ENCODE measurements around the gene STX7.

DNA sequence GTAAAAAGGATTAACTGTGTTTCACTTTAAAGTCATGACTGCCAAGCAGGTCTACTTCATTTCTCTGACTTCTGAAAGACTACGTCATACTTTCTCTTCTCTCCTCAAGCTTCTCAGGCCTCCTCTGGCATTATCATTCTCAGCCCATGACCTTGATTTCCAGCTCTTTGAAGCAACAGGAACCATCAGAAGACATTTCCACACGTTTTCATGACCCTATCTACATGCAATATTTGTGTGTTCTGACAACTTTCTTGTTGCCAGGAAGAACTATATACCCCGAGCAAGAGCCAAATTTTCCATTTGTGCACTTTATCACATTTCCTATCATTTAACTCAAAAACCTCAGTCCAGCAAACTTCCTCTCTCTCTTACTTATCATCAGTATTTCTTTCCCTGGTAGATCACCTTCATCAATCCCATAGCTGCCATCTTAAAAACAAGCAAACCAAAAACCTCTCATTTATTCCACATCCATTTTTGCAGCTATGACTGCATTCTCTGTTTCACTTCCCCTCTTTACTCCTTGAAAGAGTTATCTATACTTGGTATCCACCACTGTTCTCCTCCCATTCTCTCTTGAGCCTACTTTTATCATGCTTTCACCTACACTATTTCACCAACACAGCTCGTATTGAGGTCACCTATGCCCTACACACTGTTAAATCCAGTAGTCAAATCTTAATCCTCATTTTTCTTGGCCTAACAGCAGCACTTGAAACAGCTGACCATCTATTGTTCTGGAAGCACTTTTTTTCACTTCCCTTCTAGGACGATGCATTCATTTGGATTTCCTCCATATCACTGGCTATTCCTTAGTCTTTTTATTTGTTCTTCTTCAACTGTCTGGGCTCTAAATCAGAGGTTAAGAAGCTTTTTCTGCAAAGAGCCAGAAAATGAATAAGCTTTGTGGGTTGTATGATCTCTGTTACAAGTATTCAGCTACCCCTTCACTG lies 47.1 kb downstream of the STX7 start:
- TF ChIP-seq, protein P1, sequence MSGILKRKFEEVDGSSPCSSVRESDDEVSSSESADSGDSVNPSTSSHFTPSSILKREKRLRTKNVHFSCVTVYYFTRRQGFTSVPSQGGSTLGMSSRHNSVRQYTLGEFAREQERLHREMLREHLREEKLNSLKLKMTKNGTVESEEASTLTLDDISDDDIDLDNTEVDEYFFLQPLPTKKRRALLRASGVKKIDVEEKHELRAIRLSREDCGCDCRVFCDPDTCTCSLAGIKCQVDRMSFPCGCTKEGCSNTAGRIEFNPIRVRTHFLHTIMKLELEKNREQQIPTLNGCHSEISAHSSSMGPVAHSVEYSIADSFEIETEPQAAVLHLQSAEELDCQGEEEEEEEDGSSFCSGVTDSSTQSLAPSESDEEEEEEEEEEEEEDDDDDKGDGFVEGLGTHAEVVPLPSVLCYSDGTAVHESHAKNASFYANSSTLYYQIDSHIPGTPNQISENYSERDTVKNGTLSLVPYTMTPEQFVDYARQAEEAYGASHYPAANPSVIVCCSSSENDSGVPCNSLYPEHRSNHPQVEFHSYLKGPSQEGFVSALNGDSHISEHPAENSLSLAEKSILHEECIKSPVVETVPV (CRISPR knock-in tag; IDR thresholded peaks at IDR 0.05) = no peak
- TF ChIP-seq ISL1 (CRISPR knock-in tag; IDR thresholded peaks at IDR 0.05) = no peak
- no peak for TF ChIP-seq ESRRG (CRISPR knock-in tag; IDR thresholded peaks at IDR 0.05)
- TF ChIP-seq, protein P2, sequence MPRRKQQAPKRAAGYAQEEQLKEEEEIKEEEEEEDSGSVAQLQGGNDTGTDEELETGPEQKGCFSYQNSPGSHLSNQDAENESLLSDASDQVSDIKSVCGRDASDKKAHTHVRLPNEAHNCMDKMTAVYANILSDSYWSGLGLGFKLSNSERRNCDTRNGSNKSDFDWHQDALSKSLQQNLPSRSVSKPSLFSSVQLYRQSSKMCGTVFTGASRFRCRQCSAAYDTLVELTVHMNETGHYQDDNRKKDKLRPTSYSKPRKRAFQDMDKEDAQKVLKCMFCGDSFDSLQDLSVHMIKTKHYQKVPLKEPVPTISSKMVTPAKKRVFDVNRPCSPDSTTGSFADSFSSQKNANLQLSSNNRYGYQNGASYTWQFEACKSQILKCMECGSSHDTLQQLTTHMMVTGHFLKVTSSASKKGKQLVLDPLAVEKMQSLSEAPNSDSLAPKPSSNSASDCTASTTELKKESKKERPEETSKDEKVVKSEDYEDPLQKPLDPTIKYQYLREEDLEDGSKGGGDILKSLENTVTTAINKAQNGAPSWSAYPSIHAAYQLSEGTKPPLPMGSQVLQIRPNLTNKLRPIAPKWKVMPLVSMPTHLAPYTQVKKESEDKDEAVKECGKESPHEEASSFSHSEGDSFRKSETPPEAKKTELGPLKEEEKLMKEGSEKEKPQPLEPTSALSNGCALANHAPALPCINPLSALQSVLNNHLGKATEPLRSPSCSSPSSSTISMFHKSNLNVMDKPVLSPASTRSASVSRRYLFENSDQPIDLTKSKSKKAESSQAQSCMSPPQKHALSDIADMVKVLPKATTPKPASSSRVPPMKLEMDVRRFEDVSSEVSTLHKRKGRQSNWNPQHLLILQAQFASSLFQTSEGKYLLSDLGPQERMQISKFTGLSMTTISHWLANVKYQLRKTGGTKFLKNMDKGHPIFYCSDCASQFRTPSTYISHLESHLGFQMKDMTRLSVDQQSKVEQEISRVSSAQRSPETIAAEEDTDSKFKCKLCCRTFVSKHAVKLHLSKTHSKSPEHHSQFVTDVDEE (CRISPR knock-in tag; IDR thresholded peaks at IDR 0.05) = no peak
- TF ChIP-seq, protein P3, sequence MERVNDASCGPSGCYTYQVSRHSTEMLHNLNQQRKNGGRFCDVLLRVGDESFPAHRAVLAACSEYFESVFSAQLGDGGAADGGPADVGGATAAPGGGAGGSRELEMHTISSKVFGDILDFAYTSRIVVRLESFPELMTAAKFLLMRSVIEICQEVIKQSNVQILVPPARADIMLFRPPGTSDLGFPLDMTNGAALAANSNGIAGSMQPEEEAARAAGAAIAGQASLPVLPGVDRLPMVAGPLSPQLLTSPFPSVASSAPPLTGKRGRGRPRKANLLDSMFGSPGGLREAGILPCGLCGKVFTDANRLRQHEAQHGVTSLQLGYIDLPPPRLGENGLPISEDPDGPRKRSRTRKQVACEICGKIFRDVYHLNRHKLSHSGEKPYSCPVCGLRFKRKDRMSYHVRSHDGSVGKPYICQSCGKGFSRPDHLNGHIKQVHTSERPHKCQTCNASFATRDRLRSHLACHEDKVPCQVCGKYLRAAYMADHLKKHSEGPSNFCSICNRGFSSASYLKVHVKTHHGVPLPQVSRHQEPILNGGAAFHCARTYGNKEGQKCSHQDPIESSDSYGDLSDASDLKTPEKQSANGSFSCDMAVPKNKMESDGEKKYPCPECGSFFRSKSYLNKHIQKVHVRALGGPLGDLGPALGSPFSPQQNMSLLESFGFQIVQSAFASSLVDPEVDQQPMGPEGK (CRISPR knock-in tag; IDR thresholded peaks at IDR 0.05; ENCODE audit: borderline replicate concordance) = no peak
- no peak for TF ChIP-seq ZFP30 (CRISPR knock-in tag; IDR thresholded peaks at IDR 0.05)
- TF ChIP-seq PPARA (CRISPR knock-in tag; IDR thresholded peaks at IDR 0.05; ENCODE audit: borderline replicate concordance) = no peak
- TF ChIP-seq TCF4 (CRISPR knock-in tag; IDR thresholded peaks at IDR 0.05; ENCODE audit: borderline replicate concordance) = no peak
- TF ChIP-seq ZFP3 (CRISPR knock-in tag; IDR thresholded peaks at IDR 0.05) = no peak
- no peak for TF ChIP-seq ZNF565 (CRISPR knock-in tag; conservative IDR thresholded peaks at IDR 0.05; ENCODE audit: low read depth)
- TF ChIP-seq ZC3H10 (CRISPR knock-in tag; IDR thresholded peaks at IDR 0.05) = no peak
- TF ChIP-seq CSDC2 (CRISPR knock-in tag; IDR thresholded peaks at IDR 0.05) = no peak

Data from SK-N-SH treated with all-trans-retinoic acid at 6 μM for 48 hours (cell line).